Smooth muscle cell (in vitro differentiated cells): ENCODE measurements around the gene IPO4. TPM values are rescaled to one million over a fixed set of nuclear protein-coding genes. Genes with fewer than 3 reads are reported as not detected.

Experiments used
- DNase-seq: peaks from one replicate; lab custom pipeline; 2025; ENCODE audit not compliant: unreplicated experiment; lab: John Stamatoyannopoulos, UW
- H2AFZ ChIP-seq: fragments of 200-600 bp; sonication (generic); 2 replicates; pipeline ENCODE4 v1.6.0; 2016; ENCODE audit warnings: antibody characterized with exemption, low read depth, mild to moderate bottlenecking
- H3F3A ChIP-seq: fragments of 200-600 bp; sonication (generic); 2 replicates; pipeline ENCODE4 v1.6.0; 2017; ENCODE audit warnings: antibody characterized with exemption, low read depth
- H3K27ac ChIP-seq: fragments of 200-600 bp; sonication (generic); 2 replicates; pipeline ENCODE4 v1.5.1; 2016; ENCODE audit warnings: low read depth, mild to moderate bottlenecking
- H3K27me3 ChIP-seq: fragments of 200-600 bp; sonication (generic); 2 replicates; pipeline ENCODE4 v1.6.1; 2016; ENCODE audit warnings: low read depth, mild to moderate bottlenecking
- H3K36me3 ChIP-seq: fragments of 200-600 bp; sonication (generic); 2 replicates; pipeline ENCODE4 v1.5.1; 2016; ENCODE audit warnings: low read depth
- H3K4me1 ChIP-seq: fragments of 200-600 bp; sonication (generic); 2 replicates; pipeline ENCODE4 v1.5.1; 2016; ENCODE audit warnings: low read depth
- H3K4me2 ChIP-seq: fragments of 200-600 bp; sonication (generic); 2 replicates; pipeline ENCODE4 v1.6.0; 2016; ENCODE audit warnings: mild to moderate bottlenecking
- H3K4me3 ChIP-seq: fragments of 200-600 bp; sonication (generic); 2 replicates; pipeline ENCODE4 v1.5.1; 2016; ENCODE audit warnings: mild to moderate bottlenecking
- H3K79me2 ChIP-seq: fragments of 200-600 bp; sonication (generic); 2 replicates; pipeline ENCODE4 v1.6.0; 2016; ENCODE audit warnings: low read depth, mild to moderate bottlenecking
- H3K9ac ChIP-seq: fragments of 200-600 bp; sonication (generic); 2 replicates; pipeline ENCODE4 v1.6.0; 2016; ENCODE audit warnings: low read depth
- H3K9me3 ChIP-seq: fragments of 200-600 bp; sonication (generic); replicated peaks from 2 replicates; pipeline ENCODE4 v1.5.1; 2016; ENCODE audit warnings: low read depth
- H4K20me1 ChIP-seq: fragments of 200-600 bp; sonication (generic); 2 replicates; pipeline ENCODE4 v1.6.0; 2016; ENCODE audit warnings: low read depth
- WGBS: methylation state at CpG from one replicate; pipeline ENCODE4 v1.1.7; 2016; ENCODE audit warnings: low lambda C conversion rate; 5-methylcytosine and 5-hydroxymethylcytosine counted together
- polyA plus RNA-seq: library from polyadenylated mRNA; unstranded; fragments of >200 nt; fragmentation: Nextera tagmentation; extraction: Ambion mirVana; gene quantifications from 2 replicates; pipeline ENCODE4 v1.2.1, GENCODE V29; 2016
- total RNA-seq: library from RNA; depleted of rRNA; stranded (reverse); fragments of >200 nt; gene quantifications from 2 replicates; pipeline ENCODE4 v1.2.3, GENCODE V29; 2014
- TF ChIP-seq, protein P1 (sequence below): fragments of 200-600 bp; sonication (generic); IDR thresholded peaks from 2 replicates; pipeline ENCODE4 v1.5.1; 2017; ENCODE audit warnings: borderline replicate concordance, mild to moderate bottlenecking, antibody characterized with exemption; ENCODE audit not compliant: insufficient read depth, poor library complexity, severe bottlenecking

Gene IPO4
- total and polyA plus RNA-seq, 2 experiments from 2014 or later, result 14.7 to 20.5 TPM

DNA sequence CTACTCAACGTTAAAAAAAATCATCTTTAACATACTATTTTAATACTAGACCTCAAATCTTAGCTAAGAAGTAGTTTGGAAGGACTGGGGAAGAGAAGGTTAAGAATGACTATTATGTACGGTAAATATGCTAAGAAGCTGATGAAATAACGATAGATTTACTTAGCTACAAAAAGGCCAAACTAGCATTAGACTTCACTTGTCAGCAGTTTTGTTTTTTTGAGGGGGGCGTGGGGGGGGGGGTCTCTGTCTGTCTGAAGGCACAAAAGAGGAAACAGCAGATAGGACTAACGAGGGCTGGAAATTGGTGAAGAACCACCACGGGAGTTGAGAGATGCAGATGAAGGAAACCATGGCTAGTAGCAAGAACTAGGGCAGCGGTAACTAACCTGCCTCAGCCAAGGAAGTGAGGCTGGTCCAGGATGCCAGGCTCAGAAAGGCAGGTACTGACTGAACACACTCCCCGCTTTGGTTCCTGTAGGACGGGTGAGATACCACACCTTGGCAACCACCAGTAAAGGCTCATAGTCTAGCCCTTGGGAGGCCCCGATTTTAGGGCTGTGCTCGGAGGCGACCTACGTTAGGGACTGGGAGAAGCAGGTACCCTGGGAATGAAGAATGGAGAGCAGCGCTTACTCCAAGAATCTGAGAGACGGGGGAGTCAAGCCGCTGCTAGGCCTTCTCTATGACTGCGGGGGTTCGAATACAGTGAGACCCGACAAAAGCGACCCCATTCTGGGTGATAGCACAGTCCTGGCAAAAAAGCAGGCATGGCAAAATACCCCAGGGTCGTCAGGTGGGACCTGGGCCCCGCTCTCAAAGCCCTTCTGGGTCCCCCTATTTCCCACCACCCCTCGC lies 42.9 kb upstream of the IPO4 start:
- no peaks in the 10 kb centered on the region for H3K36me3 ChIP-seq
- TF ChIP-seq, protein P1, sequence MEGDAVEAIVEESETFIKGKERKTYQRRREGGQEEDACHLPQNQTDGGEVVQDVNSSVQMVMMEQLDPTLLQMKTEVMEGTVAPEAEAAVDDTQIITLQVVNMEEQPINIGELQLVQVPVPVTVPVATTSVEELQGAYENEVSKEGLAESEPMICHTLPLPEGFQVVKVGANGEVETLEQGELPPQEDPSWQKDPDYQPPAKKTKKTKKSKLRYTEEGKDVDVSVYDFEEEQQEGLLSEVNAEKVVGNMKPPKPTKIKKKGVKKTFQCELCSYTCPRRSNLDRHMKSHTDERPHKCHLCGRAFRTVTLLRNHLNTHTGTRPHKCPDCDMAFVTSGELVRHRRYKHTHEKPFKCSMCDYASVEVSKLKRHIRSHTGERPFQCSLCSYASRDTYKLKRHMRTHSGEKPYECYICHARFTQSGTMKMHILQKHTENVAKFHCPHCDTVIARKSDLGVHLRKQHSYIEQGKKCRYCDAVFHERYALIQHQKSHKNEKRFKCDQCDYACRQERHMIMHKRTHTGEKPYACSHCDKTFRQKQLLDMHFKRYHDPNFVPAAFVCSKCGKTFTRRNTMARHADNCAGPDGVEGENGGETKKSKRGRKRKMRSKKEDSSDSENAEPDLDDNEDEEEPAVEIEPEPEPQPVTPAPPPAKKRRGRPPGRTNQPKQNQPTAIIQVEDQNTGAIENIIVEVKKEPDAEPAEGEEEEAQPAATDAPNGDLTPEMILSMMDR, result no peak
- H2AFZ ChIP-seq, result peak overlapping the region; percentile 76
- 15% methylated on average over 23 of the region's 23 CpGs for WGBS
- H4K20me1 ChIP-seq, result peaks cover 22% of the 10 kb centered on the region
- peak overlapping the region; percentile 85 for H3K4me3 ChIP-seq
- peak overlapping the region; percentile 89 for H3K27ac ChIP-seq
- peak overlapping the region; percentile 91 for H3K9ac ChIP-seq
- H3F3A ChIP-seq, result peaks cover 8% of the 10 kb centered on the region
- DNase-seq, result no peak
- peaks cover 17% of the 10 kb centered on the region for H3K4me1 ChIP-seq
- peak overlapping the region; percentile 93 for H3K4me2 ChIP-seq
- H3K9me3 ChIP-seq, result no peaks in the 10 kb centered on the region
- H3K79me2 ChIP-seq, result peaks cover 78% of the 10 kb centered on the region
- no peaks in the 10 kb centered on the region for H3K27me3 ChIP-seq

DNA sequence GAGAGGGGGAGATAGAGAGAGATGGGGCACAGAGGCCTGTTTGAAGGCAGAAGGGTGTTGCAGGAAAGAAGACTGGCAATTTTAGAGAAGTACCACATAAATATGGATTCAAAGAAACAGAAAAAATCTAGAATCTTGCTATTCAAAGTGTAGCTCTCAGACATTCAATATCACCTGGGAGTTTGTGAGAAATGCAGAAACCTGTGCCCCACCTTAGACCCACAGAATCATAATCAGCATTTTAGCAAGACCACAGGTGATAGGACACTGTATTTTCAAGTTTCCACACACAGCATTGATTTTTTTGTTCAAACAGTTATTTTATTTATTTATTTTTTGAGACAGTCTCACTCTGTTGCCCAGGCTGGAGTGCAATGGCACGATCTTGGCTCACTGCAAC lies 40.3 kb upstream of the IPO4 start:
- no peak overlapping the region for H3K27ac ChIP-seq
- peaks cover 15% of the 10 kb centered on the region for H3K4me1 ChIP-seq
- no peak overlapping the region for H3K4me3 ChIP-seq
- no peak overlapping the region for H3K4me2 ChIP-seq
- TF ChIP-seq, protein P1, result no peak
- no peaks in the 10 kb centered on the region for H3K36me3 ChIP-seq
- no peak for DNase-seq
- no peaks in the 10 kb centered on the region for H3F3A ChIP-seq
- peaks cover 86% of the 10 kb centered on the region for H3K79me2 ChIP-seq
- peaks cover 35% of the 10 kb centered on the region for H4K20me1 ChIP-seq
- H3K9ac ChIP-seq, result no peak overlapping the region
- no peaks in the 10 kb centered on the region for H3K9me3 ChIP-seq
- 100% methylated on average over 1 of the region's 1 CpG for WGBS
- H2AFZ ChIP-seq, result no peak overlapping the region
- H3K27me3 ChIP-seq, result no peaks in the 10 kb centered on the region

DNA sequence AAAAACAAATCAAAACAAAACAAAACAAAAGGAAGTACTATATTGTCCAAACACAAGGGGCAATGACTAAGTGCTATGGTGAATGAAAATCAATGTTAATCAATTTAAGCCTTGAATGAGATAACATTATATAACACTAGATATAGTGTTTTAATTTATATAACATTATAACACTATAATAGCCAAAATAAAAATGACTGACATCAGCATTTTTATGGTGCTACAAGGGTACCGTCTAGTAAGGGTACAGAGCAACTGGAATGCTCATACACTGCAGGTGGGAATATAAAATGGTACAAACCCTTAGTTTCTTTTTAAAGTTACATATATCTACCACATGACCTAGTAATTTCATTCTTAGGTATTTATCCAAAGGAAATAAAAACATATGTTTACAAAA lies 37.9 kb upstream of the IPO4 start:
- H3K9ac ChIP-seq, result no peak overlapping the region
- no peak overlapping the region for H3K27ac ChIP-seq
- H3K4me3 ChIP-seq, result no peak overlapping the region
- peaks cover 97% of the 10 kb centered on the region for H3K79me2 ChIP-seq
- DNase-seq, result no peak
- no peaks in the 10 kb centered on the region for H3K9me3 ChIP-seq
- 95% methylated on average over 1 of the region's 1 CpG for WGBS
- H3K4me2 ChIP-seq, result no peak overlapping the region
- H3K27me3 ChIP-seq, result no peaks in the 10 kb centered on the region
- H4K20me1 ChIP-seq, result peaks cover 56% of the 10 kb centered on the region
- no peaks in the 10 kb centered on the region for H3K36me3 ChIP-seq
- TF ChIP-seq, protein P1, result no peak
- H2AFZ ChIP-seq, result no peak overlapping the region
- no peaks in the 10 kb centered on the region for H3F3A ChIP-seq
- peaks cover 7% of the 10 kb centered on the region for H3K4me1 ChIP-seq
